Neuron (in vitro differentiated cells): ENCODE data around the gene TMEM132D.
"Not testable (repeated sequence)": the region's sequence is repeated elsewhere in the genome, so short reads cannot be mapped to it uniquely, and the experiment has no call there.

Experiments used
- H2AFZ ChIP-seq: one replicate; pipeline ENCODE4 v1.6.1; 2013; ENCODE audit warnings: low read depth, mild to moderate bottlenecking, inconsistent platforms, low read length, moderate library complexity
- H3K27me3 ChIP-seq: one replicate; pipeline ENCODE4 v1.6.1; 2013; ENCODE audit warnings: low read length; ENCODE audit not compliant: insufficient read depth
- H3K36me3 ChIP-seq: one replicate; pipeline ENCODE4 v1.6.1; 2013; ENCODE audit warnings: low read length; ENCODE audit not compliant: insufficient read depth
- H3K4me1 ChIP-seq: one replicate; pipeline ENCODE4 v1.6.1; 2013; ENCODE audit warnings: low read length; ENCODE audit not compliant: insufficient read depth
- H3K4me3 ChIP-seq: 2 replicates; pipeline ENCODE4 v1.5.1; 2013; ENCODE audit warnings: mild to moderate bottlenecking, low read length, moderate library complexity
- H3K9me3 ChIP-seq: one replicate; pipeline ENCODE4 v1.6.1; 2013; ENCODE audit warnings: low read length

The TMEM132D gene

DNA sequence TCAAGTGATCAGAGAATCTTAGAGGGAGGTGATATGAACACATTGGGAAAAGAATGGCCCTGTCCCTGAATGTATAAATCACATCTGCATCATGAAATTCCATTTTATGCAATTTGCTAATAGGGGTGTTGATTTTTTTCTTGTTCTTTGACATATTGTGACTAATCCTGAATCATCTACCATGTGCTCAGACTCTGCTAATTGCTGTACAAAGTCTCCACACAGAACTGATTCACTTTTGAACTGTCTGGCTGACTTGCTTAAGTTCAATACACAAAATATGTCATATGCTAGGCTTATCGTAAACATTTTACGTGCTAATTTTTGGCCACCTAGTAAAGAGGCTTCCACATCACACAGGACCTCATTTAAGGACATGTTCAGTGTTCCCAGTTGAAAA lies 2.6 kb downstream of the TMEM132D start:
- peaks cover 43% of the 10 kb centered on the region for H3K27me3 ChIP-seq
- H3K4me1 ChIP-seq: no peaks in the 10 kb centered on the region
- no peak overlapping the region for H3K4me3 ChIP-seq
- no peak overlapping the region for H2AFZ ChIP-seq
- no peaks in the 10 kb centered on the region for H3K36me3 ChIP-seq
- no peaks in the 10 kb centered on the region for H3K9me3 ChIP-seq

DNA sequence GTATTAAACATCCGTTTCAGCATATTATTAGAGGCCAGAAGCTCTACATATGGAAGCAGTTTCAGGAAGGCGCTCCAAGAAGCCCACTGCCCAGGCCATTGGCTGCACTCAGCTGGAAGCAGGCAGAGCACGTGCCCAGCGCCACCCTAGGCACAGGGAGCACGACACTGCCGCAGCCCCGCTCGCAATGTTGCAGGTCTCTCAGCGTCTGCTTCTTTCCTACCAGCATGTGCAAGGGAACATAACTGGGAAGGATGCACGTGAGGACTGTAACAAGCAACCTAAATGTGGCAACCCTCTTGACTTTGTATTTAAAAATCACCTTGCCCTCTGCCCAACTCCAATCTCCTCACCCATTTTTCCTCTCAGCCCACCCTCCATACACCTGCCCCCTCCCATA lies 3.5 kb downstream of the TMEM132D start:
- Histone ChIP-seq H3K27me3 (peaks cover 35% of the 10 kb centered on the region), H3K4me3 (no peak overlapping the region), H3K36me3 (no peaks in the 10 kb centered on the region), H2AFZ (no peak overlapping the region), H3K9me3 (no peaks in the 10 kb centered on the region), H3K4me1 (no peaks in the 10 kb centered on the region)

DNA sequence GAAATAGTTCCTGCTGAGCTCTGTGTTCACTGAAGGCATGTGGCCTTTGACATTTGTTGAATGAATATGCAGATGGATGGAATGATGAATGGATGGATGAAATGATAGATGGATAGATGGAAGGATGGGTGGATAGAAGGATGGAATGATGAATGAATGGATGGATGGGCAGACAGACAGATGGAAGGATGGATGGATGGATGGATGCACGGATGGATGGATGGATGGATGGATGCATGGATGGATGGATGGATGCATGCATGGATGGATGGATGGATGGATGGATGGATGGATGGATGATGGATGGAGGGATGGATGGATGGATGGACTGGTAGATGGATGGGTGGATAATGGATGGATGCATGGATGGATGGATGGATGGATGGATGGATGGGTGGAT lies 4.8 kb downstream of the TMEM132D start:
- not testable (repeated sequence) for H3K36me3 ChIP-seq, H3K4me1 ChIP-seq, H2AFZ ChIP-seq, H3K9me3 ChIP-seq, H3K4me3 ChIP-seq
- H3K27me3 ChIP-seq: peaks cover 23% of the 10 kb centered on the region

DNA sequence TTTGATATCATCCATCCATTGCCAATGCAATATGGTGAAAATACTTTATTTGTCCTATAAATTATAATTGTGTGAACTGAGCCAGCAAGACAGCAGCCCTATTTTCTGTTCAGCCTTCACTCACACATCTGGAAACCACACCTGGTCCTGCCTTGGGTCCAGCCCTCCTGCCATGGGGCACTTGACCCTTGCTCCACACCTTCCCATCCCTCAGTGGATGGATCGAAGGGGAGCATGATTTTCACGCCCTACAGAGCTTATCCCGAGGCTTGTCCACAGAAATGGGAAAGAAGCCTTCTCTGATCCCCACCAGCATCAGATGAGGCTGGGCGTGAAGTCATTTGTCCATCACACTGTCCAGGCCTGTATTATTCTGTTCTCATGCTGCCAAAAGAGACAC lies 10.1 kb downstream of the TMEM132D start:
- Histone ChIP-seq H3K4me1 (no peaks in the 10 kb centered on the region), H3K9me3 (no peaks in the 10 kb centered on the region), H3K4me3 (no peak overlapping the region), H2AFZ (no peak overlapping the region), H3K36me3 (no peaks in the 10 kb centered on the region), H3K27me3 (no peaks in the 10 kb centered on the region)

DNA sequence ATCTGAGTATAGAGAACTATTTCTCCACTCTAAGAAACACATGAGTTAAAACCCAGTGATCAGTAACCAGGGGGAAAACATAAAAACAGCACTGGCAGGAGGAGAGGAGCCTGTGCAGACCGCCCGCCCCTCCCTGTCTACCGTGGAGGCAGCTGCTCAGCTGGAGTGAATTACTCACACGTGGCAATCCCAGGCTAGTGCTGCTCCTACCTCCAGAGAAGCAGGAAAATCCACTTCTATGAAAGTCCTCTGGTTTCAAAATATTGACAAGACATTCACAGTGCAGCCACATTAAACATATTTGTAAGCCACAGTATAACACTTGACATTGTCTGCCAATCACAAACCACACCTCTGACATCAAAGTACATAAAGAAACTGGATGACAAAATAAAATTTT lies 16.7 kb downstream of the TMEM132D start:
- H3K9me3 ChIP-seq: no peaks in the 10 kb centered on the region
- no peaks in the 10 kb centered on the region for H3K4me1 ChIP-seq
- H2AFZ ChIP-seq: no peak overlapping the region
- H3K27me3 ChIP-seq: no peaks in the 10 kb centered on the region
- no peaks in the 10 kb centered on the region for H3K36me3 ChIP-seq
- no peak overlapping the region for H3K4me3 ChIP-seq

DNA sequence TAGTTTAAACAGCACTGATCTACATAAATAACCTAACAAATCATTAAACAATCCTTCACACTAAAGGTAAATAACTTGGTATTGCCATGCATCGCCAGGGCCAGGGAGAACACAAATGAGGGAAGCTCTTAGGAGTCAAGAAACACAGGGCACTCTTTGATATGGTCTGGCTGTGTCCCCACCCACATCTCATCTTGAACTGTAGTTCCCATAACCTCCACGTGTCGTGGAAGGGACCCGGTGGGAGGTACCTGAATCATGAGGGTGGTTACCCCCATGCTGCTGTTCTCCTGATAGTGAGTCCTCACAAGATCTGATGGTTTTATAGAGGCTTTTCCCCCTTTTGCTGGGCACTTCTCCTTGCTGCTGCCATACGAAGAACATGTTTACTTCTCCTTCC lies 17.3 kb downstream of the TMEM132D start:
- no peaks in the 10 kb centered on the region for H3K9me3 ChIP-seq
- no peak overlapping the region for H2AFZ ChIP-seq
- no peaks in the 10 kb centered on the region for H3K4me1 ChIP-seq
- H3K27me3 ChIP-seq: no peaks in the 10 kb centered on the region
- no peak overlapping the region for H3K4me3 ChIP-seq
- H3K36me3 ChIP-seq: no peaks in the 10 kb centered on the region

DNA sequence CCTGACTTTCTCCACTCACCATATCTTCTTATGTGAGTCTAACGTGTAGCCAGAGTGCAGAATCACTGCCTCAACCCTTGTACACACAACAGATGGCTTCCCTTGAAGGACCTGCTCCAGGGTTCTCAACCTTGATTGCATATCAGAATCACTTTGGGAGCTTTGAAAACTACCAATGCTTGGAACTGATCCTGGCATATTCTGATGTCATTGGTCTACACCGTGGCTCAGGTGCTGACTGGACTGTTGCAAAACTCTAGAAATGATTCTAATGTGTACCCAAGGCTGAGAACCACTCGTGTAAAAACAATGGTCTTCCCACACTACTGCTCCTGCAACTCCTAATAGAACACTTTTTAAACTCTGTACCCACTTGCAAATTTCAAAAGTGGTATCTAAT lies 18.5 kb downstream of the TMEM132D start:
- no peak overlapping the region for H2AFZ ChIP-seq
- H3K9me3 ChIP-seq: no peaks in the 10 kb centered on the region
- H3K4me3 ChIP-seq: no peak overlapping the region
- H3K36me3 ChIP-seq: no peaks in the 10 kb centered on the region
- no peaks in the 10 kb centered on the region for H3K4me1 ChIP-seq
- no peaks in the 10 kb centered on the region for H3K27me3 ChIP-seq

DNA sequence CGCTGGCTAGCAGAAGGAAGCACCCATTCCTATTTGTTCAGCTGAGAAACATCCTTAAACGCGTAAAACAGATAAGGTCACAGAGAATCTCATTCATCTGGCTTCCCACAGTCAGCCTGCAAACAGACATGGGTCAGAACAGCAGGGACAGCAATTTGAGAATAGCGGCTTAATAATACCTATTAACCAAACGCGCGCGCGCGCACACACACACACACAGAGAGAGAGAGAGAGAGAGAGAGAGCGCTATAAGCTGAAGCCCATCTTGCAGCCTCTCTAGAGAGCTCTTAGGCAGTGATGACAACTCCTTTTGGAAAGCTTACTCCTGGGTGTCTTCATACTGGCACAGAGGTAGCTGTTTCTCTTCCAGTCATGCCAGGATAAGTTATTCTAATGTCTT lies 26.4 kb downstream of the TMEM132D start:
- Histone ChIP-seq H3K4me3 (no peak overlapping the region), H2AFZ (no peak overlapping the region), H3K27me3 (no peaks in the 10 kb centered on the region), H3K4me1 (peaks cover 14% of the 10 kb centered on the region), H3K36me3 (no peaks in the 10 kb centered on the region), H3K9me3 (no peaks in the 10 kb centered on the region)

DNA sequence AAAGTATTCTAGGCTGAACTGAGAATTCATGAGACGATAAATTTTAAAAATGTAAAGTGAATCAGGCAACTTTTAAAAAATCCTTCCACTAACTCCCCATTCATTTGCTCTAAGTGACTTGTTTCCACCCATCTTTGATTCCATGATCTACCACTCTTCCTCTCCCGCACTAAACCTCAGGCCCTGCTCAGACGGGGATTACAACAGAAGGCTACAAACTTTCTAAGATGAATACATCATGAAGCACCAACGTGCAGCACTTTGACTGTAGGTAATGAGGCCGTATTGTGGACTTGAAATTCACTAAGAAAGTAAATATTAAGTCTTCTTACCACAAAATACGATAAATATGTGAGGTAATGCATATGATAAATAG lies 30.0 kb downstream of the TMEM132D start:
- Histone ChIP-seq H3K36me3 (no peaks in the 10 kb centered on the region), H3K27me3 (no peaks in the 10 kb centered on the region), H2AFZ (no peak overlapping the region), H3K4me1 (peaks cover 22% of the 10 kb centered on the region), H3K9me3 (no peaks in the 10 kb centered on the region), H3K4me3 (no peak overlapping the region)

DNA sequence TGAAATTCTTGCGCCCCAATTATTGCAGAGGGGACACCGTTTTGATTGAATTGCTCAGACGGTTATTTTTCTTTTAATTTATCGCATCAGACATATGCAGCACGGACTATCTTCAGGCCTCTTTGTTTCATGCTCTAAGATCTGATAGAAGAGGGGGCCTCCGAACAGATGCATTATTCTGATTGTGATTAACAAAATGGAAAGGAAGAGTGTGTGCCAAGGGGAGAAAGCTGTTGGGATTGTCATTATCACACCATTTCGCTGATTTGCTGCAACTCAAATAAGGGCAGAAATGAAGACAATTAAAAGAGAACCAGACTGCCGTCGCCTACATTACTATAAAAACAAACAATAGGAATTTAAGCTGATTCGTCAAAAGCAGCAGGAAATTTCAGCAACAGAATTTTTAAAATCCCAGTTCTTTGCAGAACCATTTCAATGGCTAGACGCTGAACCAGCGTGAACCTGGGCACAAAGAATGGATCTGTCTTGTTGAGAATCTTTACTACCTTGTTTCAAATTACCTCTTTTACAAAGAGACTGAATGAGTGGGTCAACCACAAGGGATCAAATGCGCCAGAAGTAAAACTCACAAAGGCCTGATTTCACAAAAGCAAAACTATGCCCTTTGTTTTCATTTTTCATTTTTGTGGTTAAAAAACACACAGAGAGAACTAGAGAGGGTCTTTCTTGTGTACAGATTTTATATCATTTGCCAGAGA lies 30.6 kb downstream of the TMEM132D start:
- no peaks in the 10 kb centered on the region for H3K9me3 ChIP-seq
- H3K4me1 ChIP-seq: peaks cover 22% of the 10 kb centered on the region
- H3K36me3 ChIP-seq: no peaks in the 10 kb centered on the region
- H3K27me3 ChIP-seq: no peaks in the 10 kb centered on the region
- no peak overlapping the region for H2AFZ ChIP-seq
- no peak overlapping the region for H3K4me3 ChIP-seq

DNA sequence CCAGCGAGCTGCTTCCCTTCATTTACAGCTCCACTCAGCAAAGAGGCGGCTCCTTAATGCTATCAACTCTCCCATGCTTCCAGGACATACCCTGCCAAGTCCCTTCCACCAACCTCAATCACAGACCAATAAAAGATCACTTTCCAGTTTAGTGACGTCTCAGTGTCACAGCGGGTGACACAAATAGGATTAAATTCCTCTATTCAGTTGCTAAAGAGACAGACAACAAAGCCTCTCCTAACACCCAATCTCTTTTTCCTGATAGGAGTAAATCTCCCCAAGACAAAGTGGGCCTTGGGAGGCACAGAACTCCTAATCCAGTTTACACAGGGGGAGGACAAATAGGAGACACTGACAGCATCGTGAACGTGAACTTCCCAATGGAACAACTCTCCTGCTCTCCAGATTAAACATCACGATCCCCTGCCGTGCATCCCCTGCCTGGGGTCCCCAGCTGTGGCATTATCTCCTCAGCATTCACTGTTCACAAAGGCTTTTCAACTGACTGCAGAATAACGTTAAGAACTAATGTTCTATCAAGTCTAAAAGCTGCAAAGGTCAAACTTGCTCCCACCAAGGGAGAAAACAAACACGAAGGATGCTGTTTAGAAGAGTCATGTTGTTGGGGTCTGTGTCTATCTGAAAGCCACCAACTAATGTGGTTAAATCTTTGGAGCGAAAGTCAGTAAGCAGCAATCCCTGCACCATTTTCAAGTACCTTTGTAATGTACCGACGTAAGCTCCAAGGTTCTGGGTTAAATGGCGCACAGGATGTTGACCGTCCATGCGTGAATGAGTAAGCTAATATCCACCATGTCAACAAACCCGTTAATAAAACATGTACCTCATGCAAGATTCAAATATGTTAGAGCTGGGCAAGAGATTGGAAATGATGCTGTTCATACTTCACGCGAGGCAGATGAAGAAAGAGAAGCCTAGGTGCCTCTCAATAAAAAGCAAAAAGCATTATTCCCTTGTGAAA lies 31.5 kb downstream of the TMEM132D start:
- H3K9me3 ChIP-seq: no peaks in the 10 kb centered on the region

DNA sequence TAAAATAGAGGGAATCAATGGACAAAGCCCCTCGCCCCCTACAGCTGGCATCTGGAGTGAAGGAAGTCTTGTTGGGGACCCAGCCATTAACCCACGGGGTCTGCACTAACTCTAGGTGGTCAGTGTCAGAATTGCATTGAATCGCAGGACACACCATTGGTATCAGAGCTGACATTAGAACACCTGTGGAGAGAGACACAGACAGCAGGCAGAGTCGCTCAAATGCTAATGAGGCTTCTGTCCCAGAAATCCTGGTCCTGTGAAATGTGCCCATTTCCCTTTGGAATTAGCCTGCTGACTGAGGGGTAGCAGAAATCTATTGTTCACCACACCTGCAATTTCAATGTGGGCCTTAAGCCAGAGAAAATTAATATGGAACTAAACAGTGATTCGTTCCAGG lies 33.0 kb downstream of the TMEM132D start:
- no peaks in the 10 kb centered on the region for H3K27me3 ChIP-seq
- H2AFZ ChIP-seq: no peak overlapping the region
- H3K4me3 ChIP-seq: no peak overlapping the region
- no peaks in the 10 kb centered on the region for H3K9me3 ChIP-seq
- H3K36me3 ChIP-seq: no peaks in the 10 kb centered on the region
- peaks cover 22% of the 10 kb centered on the region for H3K4me1 ChIP-seq

More for the DNA sequence above, 31.5 kb downstream of the TMEM132D start:
- H3K4me3 ChIP-seq: no peak overlapping the region
- H3K27me3 ChIP-seq: no peaks in the 10 kb centered on the region
- no peaks in the 10 kb centered on the region for H3K36me3 ChIP-seq
- peaks cover 22% of the 10 kb centered on the region for H3K4me1 ChIP-seq
- H2AFZ ChIP-seq: no peak overlapping the region

DNA sequence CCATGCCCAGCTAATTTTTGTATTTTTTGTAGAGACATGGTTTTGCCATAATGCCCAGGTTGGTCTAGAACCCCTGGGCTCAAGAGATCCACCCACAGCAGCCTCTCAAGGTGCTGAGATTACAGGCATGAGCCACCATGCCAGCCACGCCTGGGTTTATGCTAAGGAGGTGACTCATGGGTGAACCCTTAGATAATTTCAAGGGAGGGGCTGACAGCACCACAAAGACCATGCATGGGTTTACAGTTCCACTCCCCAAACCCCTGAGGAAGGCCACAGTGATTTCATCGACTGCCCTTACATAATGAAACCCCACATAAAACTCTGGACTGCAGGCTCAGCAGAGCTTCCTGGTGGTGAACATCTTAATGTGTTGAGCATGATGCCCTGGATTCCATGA lies 33.7 kb downstream of the TMEM132D start:
- H2AFZ ChIP-seq: no peak overlapping the region
- no peak overlapping the region for H3K4me3 ChIP-seq
- H3K9me3 ChIP-seq: no peaks in the 10 kb centered on the region
- H3K27me3 ChIP-seq: no peaks in the 10 kb centered on the region
- H3K4me1 ChIP-seq: peaks cover 22% of the 10 kb centered on the region
- no peaks in the 10 kb centered on the region for H3K36me3 ChIP-seq
